MCF 10A (cell line): ENCODE results near the gene PGLYRP3. TPM values are rescaled to one million over a fixed set of nuclear protein-coding genes. Genes with fewer than 3 reads are reported as not detected.

Experiments
- BruUV-seq: library from RNA; stranded (reverse); fragments of 400-500 nt; replicated peaks from 2 replicates; lab custom pipeline; 2021; lab: Mats Ljungman, UMichigan
- CTCF ChIA-PET: fragments of 300-600 bp; sonication (Branson Sonifier 250); formaldehyde crosslinking; extraction: SDS; loops from one replicate; lab custom pipeline; 2021; ENCODE audit warnings: antibody characterized with exemption, inconsistent platforms; lab: Yijun Ruan, JAX
- POLR2A ChIA-PET: fragments of 300-600, 350-650 bp; sonication (Branson Sonifier 250); formaldehyde crosslinking; extraction: SDS; loops from one replicate; lab custom pipeline; 2020; ENCODE audit warnings: antibody characterized with exemption, inconsistent platforms; lab: Yijun Ruan, JAX
- DNase-seq: peaks from one replicate; pipeline ENCODE4 v3.0.0-alpha.2; 2018; ENCODE audit not compliant: unreplicated experiment
- H3K27ac Mint-ChIP-seq: one replicate; pipeline ENCODE4 v1.8.0; 2022; ENCODE audit warnings: mild to moderate bottlenecking, low read depth, mixed read lengths; ENCODE audit not compliant: unreplicated experiment
- H3K27me3 Mint-ChIP-seq: one replicate; pipeline ENCODE4 v1.8.0; 2022; ENCODE audit warnings: mixed read lengths; ENCODE audit not compliant: insufficient read depth, unreplicated experiment
- H3K36me3 Mint-ChIP-seq: one replicate; pipeline ENCODE4 v1.8.0; 2022; ENCODE audit warnings: mild to moderate bottlenecking, moderate library complexity, mixed read lengths; ENCODE audit not compliant: insufficient read depth, unreplicated experiment
- H3K4me1 Mint-ChIP-seq: one replicate; pipeline ENCODE4 v1.8.0; 2022; ENCODE audit warnings: mixed read lengths; ENCODE audit not compliant: insufficient read depth, unreplicated experiment
- H3K4me3 Mint-ChIP-seq: one replicate; pipeline ENCODE4 v1.8.0; 2022; ENCODE audit warnings: mild to moderate bottlenecking, moderate library complexity, mixed read lengths; ENCODE audit not compliant: unreplicated experiment
- H3K9me3 Mint-ChIP-seq: one replicate; pipeline ENCODE4 v1.8.0; 2022; ENCODE audit warnings: mixed read lengths; ENCODE audit not compliant: unreplicated experiment
- CTCF ChIP-seq: fragments of 200-600 bp; IDR thresholded peaks from one replicate; pipeline ENCODE4 v1.8.0; 2022; ENCODE audit warnings: antibody characterized with exemption, mild to moderate bottlenecking; ENCODE audit not compliant: unreplicated experiment
- intact Hi-C: fragments of 100-400 bp; cut with micrococcal nuclease; formaldehyde crosslinking; loops from 2 replicates; pipeline ENCODE4 v1.14.1; 2022
- total RNA-seq: library from RNA; stranded (reverse); gene quantifications from 2 replicates; pipeline ENCODE4 v1.2.3, GENCODE V29; 2022

Gene PGLYRP3
- total RNA-seq, 1 experiment from 2014 or later: not detected

- no peak overlapping the region for H3K4me3 Mint-ChIP-seq
- TF ChIP-seq CTCF: no peak
- H3K9me3 Mint-ChIP-seq: no peaks in the 10 kb centered on the region
- H3K36me3 Mint-ChIP-seq: peaks cover 10% of the 10 kb centered on the region
- H3K4me1 Mint-ChIP-seq: peaks cover 75% of the 10 kb centered on the region
- intact Hi-C loops: no loop called here
- POLR2A ChIA-PET: interaction anchor here (1.2 to 1.4 kb wide), 2 partner anchors 15 to 24 kb away, joined by 3 to 6 read pairs; partner anchors contain the start of gene S100A12
- no peak for DNase-seq
- no TSS peak for BruUV-seq
- no peak overlapping the region for H3K27ac Mint-ChIP-seq
- H3K27me3 Mint-ChIP-seq: no peaks in the 10 kb centered on the region
- CTCF ChIA-PET: interaction anchor here (0.5 to 28.2 kb wide), 4 partner anchors 8 to 211 kb away, joined by 3 to 1438 read pairs (median 28); no protein-coding TSS in a partner anchor
These were observed 48.1 kb upstream of the PGLYRP3 start for GRCh38 chr1:153360592-153361479.

GRCh38 chr1:153360190-153360589, 47.4 kb upstream of the PGLYRP3 start:
- POLR2A ChIA-PET: interaction anchor here (0.6 to 1.2 kb wide), 2 partner anchors 25 to 35 kb away, joined by 3 read pairs; no protein-coding TSS in a partner anchor
- intact Hi-C loops: no loop called here
- Mint-ChIP-seq H3K27me3 (no peaks in the 10 kb centered on the region), H3K27ac (no peak overlapping the region), H3K4me3 (no peak overlapping the region), H3K36me3 (peaks cover 8% of the 10 kb centered on the region), H3K9me3 (no peaks in the 10 kb centered on the region), H3K4me1 (peaks cover 68% of the 10 kb centered on the region)
- CTCF ChIA-PET: interaction anchor here (28.2 kb wide), 1 partner anchor 136 kb away, joined by 1438 read pairs; no protein-coding TSS in a partner anchor
- DNase-seq: no peak
- no TSS peak for BruUV-seq
- TF ChIP-seq CTCF: no peak

- H3K9me3 Mint-ChIP-seq: no peaks in the 10 kb centered on the region
- H3K27ac Mint-ChIP-seq: no peak overlapping the region
- TF ChIP-seq CTCF: no peak
- no peak overlapping the region for H3K4me3 Mint-ChIP-seq
- no peak for DNase-seq
- peaks cover 59% of the 10 kb centered on the region for H3K4me1 Mint-ChIP-seq
- BruUV-seq: no TSS peak
- ChIA-PET CTCF (interaction anchor here (0.7 to 28.2 kb wide), 8 partner anchors 7 to 797 kb away, joined by 3 to 1438 read pairs (median 8); partner anchors contain the start of gene PGLYRP4), POLR2A (interaction anchor here (1.2 to 1.3 kb wide), 2 partner anchors 9 to 26 kb away, joined by 3 read pairs; no protein-coding TSS in a partner anchor)
- H3K36me3 Mint-ChIP-seq: peaks cover 8% of the 10 kb centered on the region
- intact Hi-C loops: no loop called here
- H3K27me3 Mint-ChIP-seq: no peaks in the 10 kb centered on the region
These were observed 46.5 kb upstream of the PGLYRP3 start for GRCh38 chr1:153359241-153359640.

- intact Hi-C loops: no loop called here
- CTCF ChIA-PET: interaction anchor here (0.6 to 28.2 kb wide), 13 partner anchors 7 to 210 kb away, joined by 3 to 1438 read pairs (median 6); partner anchors contain the start of genes PGLYRP4 and S100A12
- TF ChIP-seq CTCF: no peak
- POLR2A ChIA-PET: interaction anchor here (0.6 to 2.6 kb wide), 14 partner anchors 10 to 636 kb away, joined by 3 to 24 read pairs (median 6); partner anchors contain the start of genes PGLYRP4, S100A12 and S100A8
- H3K36me3 Mint-ChIP-seq: peaks cover 8% of the 10 kb centered on the region
- no peak overlapping the region for H3K27ac Mint-ChIP-seq
- no TSS peak for BruUV-seq
- H3K9me3 Mint-ChIP-seq: no peaks in the 10 kb centered on the region
- H3K27me3 Mint-ChIP-seq: no peaks in the 10 kb centered on the region
- H3K4me1 Mint-ChIP-seq: peaks cover 56% of the 10 kb centered on the region
- no peak for DNase-seq
- H3K4me3 Mint-ChIP-seq: peak overlapping the region; percentile 69
These were observed 45.9 kb upstream of the PGLYRP3 start for GRCh38 chr1:153358691-153358975.
